OCI-LY3 (cell line): ENCODE measurements around the gene KDM3B.

Source experiments
- H2AFZ ChIP-seq: fragments of 200-600, 300-600 bp; shearing (Covaris generic); 2 replicates; pipeline ENCODE4 v1.6.0; 2014; ENCODE audit warnings: antibody characterized with exemption, low read depth, low read length
- H3K27ac ChIP-seq: fragments of 200-600, 300-600 bp; sonication (generic); 2 replicates; pipeline ENCODE4 v1.5.1; 2014; ENCODE audit warnings: mild to moderate bottlenecking, low read length, moderate library complexity, mixed read lengths
- H3K27me3 ChIP-seq: fragments of 200-600, 300-600 bp; sonication (generic); 2 replicates; pipeline ENCODE4 v1.6.1; 2014; ENCODE audit warnings: low read depth, low read length, mixed read lengths
- H3K36me3 ChIP-seq: fragments of 200-600, 300-600 bp; sonication (generic); replicated peaks from 2 replicates; pipeline ENCODE3; 2014; ENCODE audit warnings: low read depth, low read length, mixed read lengths
- H3K4me1 ChIP-seq: fragments of 300-600, 200-600 bp; sonication (generic); 2 replicates; pipeline ENCODE4 v1.6.1; 2014; ENCODE audit warnings: low read length, mixed read lengths
- H3K4me2 ChIP-seq: fragments of 200-600, 300-600 bp; sonication (generic); 2 replicates; pipeline ENCODE4 v1.6.1; 2014; ENCODE audit warnings: low read length, mixed read lengths
- H3K4me3 ChIP-seq: fragments of 300-600, 200-600 bp; sonication (generic); 2 replicates; pipeline ENCODE4 v1.5.1; 2014; ENCODE audit warnings: antibody characterized with exemption, mild to moderate bottlenecking, low read length, moderate library complexity
- H3K79me2 ChIP-seq: fragments of 300-600, 200-600 bp; shearing (Covaris generic); 2 replicates; pipeline ENCODE4 v1.6.1; 2014; ENCODE audit warnings: mild to moderate bottlenecking, low read length, mixed read lengths
- H3K9ac ChIP-seq: fragments of 300-600, 200-600 bp; shearing (Covaris generic); 2 replicates; pipeline ENCODE4 v1.6.0; 2014; ENCODE audit warnings: mild to moderate bottlenecking, low read length, moderate library complexity
- H3K9me3 ChIP-seq: fragments of 200-600, 300-600 bp; shearing (Covaris generic); 2 replicates; pipeline ENCODE4 v1.6.1; 2014; ENCODE audit warnings: low read length, mixed read lengths; ENCODE audit not compliant: insufficient read depth
- H4K20me1 ChIP-seq: fragments of 200-600, 300-600 bp; sonication (generic); 2 replicates; pipeline ENCODE4 v1.6.1; 2016; ENCODE audit warnings: low read length, mixed read lengths; ENCODE audit not compliant: insufficient read depth
- CTCF ChIP-seq: fragments of 200-600, 300-600 bp; sonication (generic); IDR thresholded peaks from 2 replicates; pipeline ENCODE4 v1.5.1; 2014; ENCODE audit warnings: antibody characterized with exemption, low read length, low read depth
- EZH2phosphoT487 ChIP-seq: fragments of 200-600 bp; shearing (Covaris generic); IDR thresholded peaks from 2 replicates; pipeline ENCODE4 v1.6.1; 2018; ENCODE audit warnings: antibody characterized with exemption, mixed run types, low read depth

Gene KDM3B

GRCh38 chr5:138338411-138339090 is 13.9 kb upstream of the KDM3B start:
- H3K36me3 ChIP-seq, result peaks cover 9% of the 10 kb centered on the region
- H3K9me3 ChIP-seq, result no peaks in the 10 kb centered on the region
- H3K79me2 ChIP-seq, result peaks cover 40% of the 10 kb centered on the region
- no peaks in the 10 kb centered on the region for H3K27me3 ChIP-seq
- peaks cover 18% of the 10 kb centered on the region for H4K20me1 ChIP-seq
- peak overlapping the region; percentile 82 for H3K27ac ChIP-seq
- no peak overlapping the region for H2AFZ ChIP-seq
- peak overlapping the region; percentile 90 for H3K9ac ChIP-seq
- H3K4me3 ChIP-seq, result peak overlapping the region; percentile 98
- TF ChIP-seq EZH2phosphoT487 (no peak), CTCF (no peak)
- H3K4me1 ChIP-seq, result peaks cover 18% of the 10 kb centered on the region
- peak overlapping the region; percentile 99 for H3K4me2 ChIP-seq

GRCh38 chr5:138339091-138339456 is 13.4 kb upstream of the KDM3B start:
- Histone ChIP-seq H2AFZ (no peak overlapping the region), H3K9me3 (no peaks in the 10 kb centered on the region), H3K79me2 (peaks cover 40% of the 10 kb centered on the region)

GRCh38 chr5:138339464-138339863 is 13.0 kb upstream of the KDM3B start:
- H3K4me1 ChIP-seq, result peaks cover 18% of the 10 kb centered on the region

More at GRCh38 chr5:138339091-138339456, 13.4 kb upstream of the KDM3B start:
- peak overlapping the region; percentile 99 for H3K4me2 ChIP-seq
- peaks cover 18% of the 10 kb centered on the region for H3K4me1 ChIP-seq
- H3K4me3 ChIP-seq, result peak overlapping the region; percentile 98
- peaks cover 18% of the 10 kb centered on the region for H4K20me1 ChIP-seq
- H3K27ac ChIP-seq, result peak overlapping the region; percentile 82
- peak overlapping the region; percentile 90 for H3K9ac ChIP-seq
- no peak for TF ChIP-seq EZH2phosphoT487
- H3K36me3 ChIP-seq, result peaks cover 13% of the 10 kb centered on the region
- no peaks in the 10 kb centered on the region for H3K27me3 ChIP-seq

GRCh38 chr5:138340008-138340407 is 12.5 kb upstream of the KDM3B start:
- Histone ChIP-seq H3K4me2 (peak overlapping the region; percentile 99), H3K36me3 (peaks cover 17% of the 10 kb centered on the region), H3K9ac (peak overlapping the region; percentile 90), H4K20me1 (peaks cover 18% of the 10 kb centered on the region), H3K27me3 (no peaks in the 10 kb centered on the region), H2AFZ (no peak overlapping the region), H3K9me3 (no peaks in the 10 kb centered on the region), H3K79me2 (peaks cover 40% of the 10 kb centered on the region), H3K27ac (peak overlapping the region; percentile 82), H3K4me3 (peak overlapping the region; percentile 98), H3K4me1 (peaks cover 18% of the 10 kb centered on the region)
- no peak for TF ChIP-seq EZH2phosphoT487
- TF ChIP-seq CTCF, result no peak

More at GRCh38 chr5:138339464-138339863, 13.0 kb upstream of the KDM3B start:
- no peaks in the 10 kb centered on the region for H3K9me3 ChIP-seq
- TF ChIP-seq EZH2phosphoT487 (no peak), CTCF (no peak)
- peaks cover 16% of the 10 kb centered on the region for H3K36me3 ChIP-seq
- H4K20me1 ChIP-seq, result peaks cover 18% of the 10 kb centered on the region
- peak overlapping the region; percentile 98 for H3K4me3 ChIP-seq
- H3K4me2 ChIP-seq, result peak overlapping the region; percentile 99
- H3K27me3 ChIP-seq, result no peaks in the 10 kb centered on the region
- peaks cover 40% of the 10 kb centered on the region for H3K79me2 ChIP-seq
- H2AFZ ChIP-seq, result no peak overlapping the region
- H3K27ac ChIP-seq, result peak overlapping the region; percentile 82
- H3K9ac ChIP-seq, result peak overlapping the region; percentile 90
